Thyroid gland (tissue), 4 donors: ENCODE measurements around the gene SPTLC2.

Experiments used
- CTCF ChIP-seq, 6 experiments: fragments of 200-600 bp in 3 of 6; fragments of 450-650 bp in 3 of 6; sonication (generic) in 3 of 6; IDR thresholded peaks; one replicate each; pipeline ENCODE4 v1.5.1; 2016 to 2019; ENCODE audit warnings: antibody characterized with exemption in 6 of 6, mild to moderate bottlenecking in 2 of 6, inconsistent platforms in 1 of 6, moderate library complexity in 1 of 6
- POLR2A ChIP-seq, 2 donors: fragments of 450-650 bp; IDR thresholded peaks; one replicate each; pipeline ENCODE4 v1.6.1; 2017; ENCODE audit warnings: antibody characterized with exemption in 2 of 2, mild to moderate bottlenecking in 2 of 2, moderate library complexity in 1 of 2

GRCh38 chr14:77526266-77526665 is 90.2 kb downstream of the SPTLC2 start:
- TF ChIP-seq CTCF (IDR thresholded peaks at IDR 0.05) = no peak
- no peak for TF ChIP-seq POLR2A (IDR thresholded peaks at IDR 0.05)
